ENCODE data around the gene NCOR1.
"Not testable (repeated sequence)": the region's sequence is repeated elsewhere in the genome, so short reads cannot be mapped to it uniquely, and the experiment has no call there.

Gene NCOR1

GRCh38 chr17:16215273-16215964, at the start of gene NCOR1:
NCOR1 (minus strand) TSS chr17:16215534; CDS start chr17:16194569, 20,965 bp downstream.
- peak; percentile 84 for DNase-seq

- no peak for DNase-seq
Measured at GRCh38 chr17:16262201-16262600, 46.9 kb upstream of the NCOR1 start.

GRCh38 chr17:16261049-16261448, 45.7 kb upstream of the NCOR1 start:
- DNase-seq: no peak

GRCh38 chr17:16259926-16260325, 44.6 kb upstream of the NCOR1 start:
- no peak for DNase-seq

GRCh38 chr17:16258901-16259300, 43.6 kb upstream of the NCOR1 start:
- DNase-seq: no peak

- DNase-seq: no peak
Measured at GRCh38 chr17:16255481-16255921, 40.2 kb upstream of the NCOR1 start.

GRCh38 chr17:16254773-16255400, 39.6 kb upstream of the NCOR1 start:
- no peak for DNase-seq

GRCh38 chr17:16251556-16251955, 36.2 kb upstream of the NCOR1 start:
- DNase-seq: no peak

- no peak for DNase-seq
Measured at GRCh38 chr17:16251043-16251442, 35.7 kb upstream of the NCOR1 start.

GRCh38 chr17:16250635-16251034, 35.3 kb upstream of the NCOR1 start:
- DNase-seq: no peak

- DNase-seq: no peak
Measured at GRCh38 chr17:16247586-16247984, 32.3 kb upstream of the NCOR1 start.

- DNase-seq: no peak
Measured at GRCh38 chr17:16243801-16244567, 28.6 kb upstream of the NCOR1 start.

GRCh38 chr17:16243385-16243784, 28.1 kb upstream of the NCOR1 start:
- DNase-seq: no peak

- no peak for DNase-seq
Measured at GRCh38 chr17:16241906-16242399, 26.6 kb upstream of the NCOR1 start.

GRCh38 chr17:16239931-16240330, 24.6 kb upstream of the NCOR1 start:
- no peak for DNase-seq

GRCh38 chr17:16232391-16232790, 17.1 kb upstream of the NCOR1 start:
- no peak for DNase-seq

- not testable (repeated sequence) for DNase-seq
Measured at GRCh38 chr17:16229912-16230561, 14.7 kb upstream of the NCOR1 start.

GRCh38 chr17:16222406-16222805, 7.1 kb upstream of the NCOR1 start:
- no peak for DNase-seq

- peak; percentile 81 for DNase-seq
Measured at GRCh38 chr17:16217002-16217635, 1.8 kb upstream of the NCOR1 start, which contains the start of gene PIGL. PIGL (plus strand) TSS chr17:16217210; CDS start chr17:16217227, 17 bp downstream.

- not testable (repeated sequence) for DNase-seq
Measured at GRCh38 chr17:16216341-16217001, 1.1 kb upstream of the NCOR1 start.

- DNase-seq: no peak
Measured at GRCh38 chr17:16215965-16216316, 607 bp upstream of the NCOR1 start.

GRCh38 chr17:16215002-16215272, 397 bp downstream of the NCOR1 start:
- DNase-seq: no peak

Data from activated effector memory CD4-positive, alpha-beta T cell treated with Interleukin-2 at 50 U/mL for 16 hours (primary cell).